ENCODE results near the gene SLMAP.
"Not testable (repeated sequence)": the region's sequence is repeated elsewhere in the genome, so short reads cannot be mapped to it uniquely, and the experiment has no call there.

Gene SLMAP

GRCh38 chr3:57826952-57827723 lies 71.0 kb downstream of the SLMAP start:
- DNase-seq (ENCODE audit: low read depth) = no peak

- no peak for DNase-seq (ENCODE audit: low read depth)
These were observed 71.6 kb downstream of the SLMAP start for GRCh38 chr3:57827757-57828156.

GRCh38 chr3:57832486-57832885 lies 76.4 kb downstream of the SLMAP start:
- no peak for DNase-seq (ENCODE audit: low read depth)

- DNase-seq (ENCODE audit: low read depth) = no peak
These were observed 76.8 kb downstream of the SLMAP start for GRCh38 chr3:57832900-57833313.

- no peak for DNase-seq (ENCODE audit: low read depth)
These were observed 77.7 kb downstream of the SLMAP start for GRCh38 chr3:57833763-57834162.

- no peak for DNase-seq (ENCODE audit: low read depth)
These were observed 81.6 kb downstream of the SLMAP start for GRCh38 chr3:57837686-57838085.

GRCh38 chr3:57838627-57839026 lies 82.5 kb downstream of the SLMAP start:
- no peak for DNase-seq (ENCODE audit: low read depth)

GRCh38 chr3:57840473-57840872 lies 84.4 kb downstream of the SLMAP start:
- no peak for DNase-seq (ENCODE audit: low read depth)

- no peak for DNase-seq (ENCODE audit: low read depth)
These were observed 85.7 kb downstream of the SLMAP start for GRCh38 chr3:57841818-57842217.

- DNase-seq (ENCODE audit: low read depth) = no peak
These were observed 92.1 kb downstream of the SLMAP start for GRCh38 chr3:57848177-57848738.

- DNase-seq (ENCODE audit: low read depth) = no peak
These were observed 95.2 kb downstream of the SLMAP start for GRCh38 chr3:57851304-57851703.

- DNase-seq (ENCODE audit: low read depth) = no peak
These were observed 96.8 kb downstream of the SLMAP start for GRCh38 chr3:57852896-57853295.

- DNase-seq (ENCODE audit: low read depth) = no peak
These were observed 99.2 kb downstream of the SLMAP start for GRCh38 chr3:57855281-57855680.

- DNase-seq (ENCODE audit: low read depth) = no peak
These were observed 99.8 kb downstream of the SLMAP start for GRCh38 chr3:57855943-57856342.

- no peak for DNase-seq (ENCODE audit: low read depth)
These were observed 100.6 kb downstream of the SLMAP start for GRCh38 chr3:57856675-57857074.

- no peak for DNase-seq (ENCODE audit: low read depth)
These were observed 106.8 kb downstream of the SLMAP start for GRCh38 chr3:57862894-57863293.

- no peak for DNase-seq (ENCODE audit: low read depth)
These were observed 107.3 kb downstream of the SLMAP start for GRCh38 chr3:57863380-57863779.

GRCh38 chr3:57864853-57865252 lies 108.7 kb downstream of the SLMAP start:
- DNase-seq (ENCODE audit: low read depth) = no peak

GRCh38 chr3:57869110-57869509 lies 113.0 kb downstream of the SLMAP start:
- DNase-seq (ENCODE audit: low read depth) = not testable (repeated sequence)

GRCh38 chr3:57872606-57873005 lies 116.5 kb downstream of the SLMAP start:
- DNase-seq (ENCODE audit: low read depth) = no peak

- no peak for DNase-seq (ENCODE audit: low read depth)
These were observed 120.5 kb downstream of the SLMAP start for GRCh38 chr3:57876632-57877031.

- no peak for DNase-seq (ENCODE audit: low read depth)
These were observed 121.0 kb downstream of the SLMAP start for GRCh38 chr3:57877116-57877515.

GRCh38 chr3:57884436-57884835 lies 128.3 kb downstream of the SLMAP start:
- DNase-seq (ENCODE audit: low read depth) = not testable (repeated sequence)

GRCh38 chr3:57889807-57890206 lies 133.7 kb downstream of the SLMAP start:
- no peak for DNase-seq (ENCODE audit: low read depth)

Data from stimulated activated CD8-positive, alpha-beta memory T cell treated with anti-CD3 and anti-CD28 coated beads, Interleukin-15, amount 100 ng/mL, for 24 hours (primary cell).